Activated CD4-positive, alpha-beta T cell treated with anti-CD3 and anti-CD28 coated beads, Interleukin-2, amount 50 U/mL, for 16 hours (primary cell): ENCODE measurements around the gene AATF.

ENCODE experiments used
- DNase-seq: peaks from one replicate; pipeline ENCODE4 v3.0.0-alpha.2; 2020

Gene AATF

DNA sequence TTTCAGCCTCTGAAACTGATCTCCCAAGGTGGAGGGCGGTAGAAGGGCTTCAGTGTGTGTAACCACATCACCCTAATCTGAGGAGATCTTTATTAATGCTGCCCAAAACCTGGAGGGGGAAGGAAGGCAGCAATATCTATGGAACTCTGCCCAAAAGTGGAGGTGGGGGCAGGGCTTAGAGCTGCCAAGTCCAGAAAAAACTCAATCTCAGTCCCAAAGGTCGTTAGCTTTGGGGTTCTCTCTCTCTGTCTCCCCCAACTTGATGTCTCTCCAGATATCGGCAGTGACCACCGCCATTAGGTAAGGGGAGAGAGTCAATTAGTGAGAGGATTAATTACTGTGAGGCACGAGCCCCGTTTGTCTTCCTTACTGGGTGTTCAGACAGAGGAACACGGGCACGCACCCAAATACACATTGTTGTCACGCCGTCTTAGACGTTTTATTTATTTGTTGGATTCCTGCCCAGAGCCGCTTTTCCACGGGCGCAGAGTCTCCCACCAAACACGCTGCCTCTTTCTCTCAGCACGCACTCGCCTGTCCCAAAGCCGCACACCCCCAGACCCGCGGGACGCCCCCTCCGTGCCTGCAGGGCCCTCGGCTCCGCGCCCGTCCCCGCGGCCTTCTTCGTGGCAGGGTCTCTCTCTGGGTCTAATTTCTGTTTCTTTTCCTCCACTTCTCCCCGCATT lies 16.9 kb upstream of the AATF start:
- no peak for DNase-seq

- no peak for DNase-seq
These were observed 16.4 kb upstream of the AATF start for GRCh38 chr17:36932383-36932693.

DNA sequence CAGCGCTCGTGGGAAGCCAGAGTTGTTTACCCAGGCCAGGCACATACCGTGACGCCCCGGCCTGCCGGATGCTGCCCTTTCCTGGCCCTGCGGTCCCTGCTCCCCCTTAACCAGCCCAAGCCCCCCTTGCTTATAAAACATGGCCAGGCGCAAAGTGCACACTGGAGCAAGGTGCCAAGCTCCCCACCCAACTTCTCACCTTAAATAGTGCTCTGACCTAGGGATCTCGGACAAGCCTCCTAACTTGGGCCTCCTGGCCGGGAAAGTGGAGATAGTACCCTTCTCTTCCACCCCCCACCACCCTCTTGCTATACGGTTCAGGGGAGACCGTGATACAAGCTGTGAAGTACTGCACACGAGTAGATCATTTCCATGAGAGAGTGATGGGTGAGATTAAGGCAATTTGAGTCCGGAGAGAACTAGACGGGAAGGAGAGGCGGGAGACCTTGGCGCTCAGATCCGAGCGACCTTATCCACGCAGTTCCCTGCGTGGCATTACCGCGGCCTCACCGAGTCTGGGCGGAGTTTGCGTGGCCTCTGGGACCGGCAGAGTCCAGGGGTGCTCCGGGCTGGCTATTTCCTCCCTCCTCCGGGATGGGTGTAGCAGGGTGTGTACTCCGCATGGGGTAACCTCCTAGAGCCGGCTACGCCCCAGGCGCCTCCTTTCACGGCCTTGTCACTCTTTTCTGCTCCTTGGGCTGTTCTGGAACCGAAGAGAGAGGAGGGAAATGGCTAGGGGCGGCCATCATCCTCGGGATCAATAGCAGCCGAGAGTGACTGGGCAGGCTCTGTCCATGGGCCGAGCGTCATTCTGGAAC lies 15.9 kb upstream of the AATF start:
- DNase-seq = no peak

GRCh38 chr17:36933512-36934143 lies 15.1 kb upstream of the AATF start:
- DNase-seq = no peak

- no peak for DNase-seq
These were observed 14.5 kb upstream of the AATF start for GRCh38 chr17:36934144-36934691.

GRCh38 chr17:36934692-36935630 lies 13.8 kb upstream of the AATF start:
- no peak for DNase-seq

GRCh38 chr17:36935671-36936454 lies 12.9 kb upstream of the AATF start:
- DNase-seq = no peak

DNA sequence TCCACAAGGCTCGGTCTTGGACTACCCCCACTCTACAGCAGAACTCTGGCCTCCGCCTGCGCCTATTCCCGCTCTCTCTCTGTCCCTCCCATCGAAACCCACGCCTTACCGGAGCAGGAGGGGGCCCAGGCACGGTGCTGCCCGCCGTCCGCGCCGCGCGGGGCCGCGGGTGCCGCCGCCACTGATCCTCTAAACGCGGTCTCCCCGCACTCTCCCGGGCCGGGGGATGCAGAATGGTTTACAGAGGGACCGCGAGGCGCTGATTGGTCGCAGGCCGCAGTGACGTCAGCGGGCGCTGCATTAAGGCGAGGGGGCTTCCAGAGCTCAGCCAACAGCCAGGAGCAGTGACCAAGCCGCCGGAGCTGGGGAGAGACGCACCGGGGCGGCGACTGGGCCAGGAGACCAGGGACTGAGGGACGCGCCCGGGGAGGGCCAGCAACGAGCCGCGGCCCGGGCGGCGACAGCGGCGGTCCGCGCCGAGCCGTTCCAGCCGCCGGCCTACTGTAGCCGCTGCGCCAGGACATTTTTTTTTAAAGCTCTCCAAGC lies 12.2 kb upstream of the AATF start:
- DNase-seq = no peak

DNA sequence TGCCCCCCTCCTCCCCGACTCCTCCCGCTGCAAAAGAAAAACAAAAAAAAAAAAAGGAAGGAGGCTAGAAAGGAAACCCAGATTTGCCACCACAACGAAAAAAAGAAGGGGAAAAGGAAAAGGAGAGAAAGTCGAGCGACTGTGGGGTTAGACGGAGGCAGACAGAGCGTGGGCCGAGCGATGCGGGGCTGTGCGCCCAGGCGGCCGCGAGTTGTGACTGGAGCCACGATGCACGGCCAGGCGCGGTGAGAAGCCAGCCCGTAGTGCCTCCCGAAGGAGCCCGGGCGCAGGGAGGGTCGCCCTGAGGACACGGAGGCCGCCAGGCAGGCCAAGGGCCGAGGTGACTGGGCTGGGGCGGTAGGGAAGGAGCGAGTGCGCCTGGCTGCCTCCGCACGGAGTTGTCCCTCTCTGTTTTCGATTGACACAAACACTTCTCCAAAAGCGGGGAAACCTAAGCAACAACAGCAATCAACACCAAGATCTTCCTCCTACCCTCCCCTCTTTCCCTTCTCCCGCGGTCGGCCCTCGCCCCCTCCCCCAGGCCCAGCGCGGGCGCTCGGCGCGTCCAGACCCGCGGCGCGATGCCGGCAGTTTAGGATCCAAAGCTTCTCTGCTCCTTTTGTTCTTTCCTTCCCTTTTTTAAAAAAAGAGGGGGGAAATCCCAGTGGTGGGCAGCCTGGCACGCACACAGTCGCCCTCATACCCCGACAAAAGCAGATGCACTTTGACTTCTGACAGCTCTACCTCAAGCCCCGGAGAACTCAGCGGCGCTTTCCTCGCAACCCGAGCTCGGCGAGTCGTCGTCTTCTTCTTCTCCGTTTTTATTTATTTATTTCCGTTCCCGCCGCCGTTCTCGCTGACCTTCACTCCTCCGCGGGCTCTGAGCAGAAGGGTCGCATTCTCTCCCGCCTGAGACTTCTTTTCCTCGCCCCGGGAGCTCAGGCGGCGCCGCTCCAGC lies 11.5 kb upstream of the AATF start, which contains the start of gene LHX1:
LHX1 (plus strand) TSS at position 475 of the 958 bp plus-strand sequence. CDS start 723 bp downstream, outside the sequence.
- no peak for DNase-seq

DNA sequence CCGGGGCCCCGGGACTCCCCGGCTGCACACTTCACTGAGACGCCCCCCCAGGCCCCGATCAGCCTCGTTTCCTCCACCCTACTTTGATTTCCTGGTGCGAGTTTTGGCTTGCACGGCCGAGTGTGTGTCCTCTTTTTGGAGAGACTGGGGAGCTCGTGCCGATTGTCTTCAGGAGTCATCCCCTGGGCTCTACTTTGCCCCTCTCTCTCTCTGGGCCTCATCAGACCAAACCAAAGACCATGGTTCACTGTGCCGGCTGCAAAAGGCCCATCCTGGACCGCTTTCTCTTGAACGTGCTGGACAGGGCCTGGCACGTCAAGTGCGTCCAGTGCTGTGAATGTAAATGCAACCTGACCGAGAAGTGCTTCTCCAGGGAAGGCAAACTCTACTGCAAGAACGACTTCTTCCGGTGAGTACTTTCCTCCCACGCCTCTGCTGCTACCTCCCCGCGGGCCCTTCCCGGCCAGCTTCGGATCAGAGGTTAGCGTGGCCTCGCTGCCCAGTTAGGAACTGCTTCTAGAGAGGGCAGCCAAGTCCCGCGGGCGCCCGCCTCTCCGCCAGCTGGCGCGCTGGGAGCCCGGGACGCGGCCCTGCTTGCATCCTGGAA lies 10.7 kb upstream of the AATF start:
- DNase-seq = no peak

GRCh38 chr17:36938566-36939051 lies 10.1 kb upstream of the AATF start:
- DNase-seq = no peak

DNA sequence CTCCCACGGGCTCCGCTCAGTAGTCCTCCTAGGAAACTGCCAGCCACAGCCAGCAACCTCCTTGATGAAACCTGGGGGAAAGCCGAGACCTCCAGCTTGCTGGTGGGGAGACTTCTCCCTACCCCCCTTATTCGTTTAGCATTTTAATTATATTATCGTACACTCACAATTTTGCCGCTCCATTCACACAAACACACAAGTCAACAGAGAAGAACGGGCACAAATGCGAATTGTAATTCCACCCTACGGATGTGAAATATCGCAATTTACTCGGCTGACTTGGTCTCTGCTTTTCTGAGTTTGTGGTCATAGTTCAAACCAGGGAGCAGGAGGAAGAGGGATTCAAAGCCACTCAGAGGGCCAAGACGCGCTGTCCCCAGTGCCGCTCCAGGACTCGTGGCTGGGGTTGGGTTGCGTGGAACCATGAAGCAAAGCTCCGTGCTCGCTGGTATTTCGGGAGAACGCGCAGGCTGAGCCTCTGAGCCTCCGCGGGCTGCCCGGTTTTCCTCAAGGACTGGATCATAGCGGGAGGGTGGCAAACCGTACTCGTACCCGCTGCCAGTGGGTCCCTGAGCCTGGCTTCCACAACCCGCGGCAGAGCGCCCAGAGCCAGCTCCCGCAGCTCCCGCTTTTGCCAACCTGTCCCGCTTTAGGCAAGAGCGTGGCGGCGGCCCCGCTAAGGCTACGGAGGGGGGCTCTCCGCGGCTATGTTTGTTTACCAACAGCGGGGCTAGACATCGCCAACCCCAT lies 9.5 kb upstream of the AATF start:
- no peak for DNase-seq

DNA sequence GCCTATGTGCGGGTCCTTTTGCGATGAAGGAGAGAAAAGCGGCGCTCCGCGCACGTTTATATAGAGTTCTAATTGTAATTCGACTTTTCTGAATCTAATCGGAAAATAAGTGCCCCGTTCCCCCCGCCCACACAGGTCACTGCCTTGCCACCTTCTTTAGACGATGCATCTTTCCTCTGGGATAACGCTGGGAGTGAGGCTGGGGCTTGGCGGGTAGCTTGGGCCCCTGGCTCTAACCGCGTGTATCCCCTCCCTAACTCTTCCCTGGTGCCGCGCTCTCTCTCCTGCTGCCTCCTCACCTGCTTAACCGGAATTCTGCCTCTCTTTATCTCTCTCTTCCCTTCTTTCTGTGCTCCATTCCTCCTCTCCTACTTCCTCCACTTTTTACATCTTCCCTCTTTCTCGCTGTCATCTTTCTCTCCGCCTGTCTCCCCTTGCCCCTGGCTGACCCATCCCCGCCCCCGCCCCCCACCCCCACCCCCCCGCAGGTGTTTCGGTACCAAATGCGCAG lies 8.9 kb upstream of the AATF start:
- DNase-seq = no peak

DNA sequence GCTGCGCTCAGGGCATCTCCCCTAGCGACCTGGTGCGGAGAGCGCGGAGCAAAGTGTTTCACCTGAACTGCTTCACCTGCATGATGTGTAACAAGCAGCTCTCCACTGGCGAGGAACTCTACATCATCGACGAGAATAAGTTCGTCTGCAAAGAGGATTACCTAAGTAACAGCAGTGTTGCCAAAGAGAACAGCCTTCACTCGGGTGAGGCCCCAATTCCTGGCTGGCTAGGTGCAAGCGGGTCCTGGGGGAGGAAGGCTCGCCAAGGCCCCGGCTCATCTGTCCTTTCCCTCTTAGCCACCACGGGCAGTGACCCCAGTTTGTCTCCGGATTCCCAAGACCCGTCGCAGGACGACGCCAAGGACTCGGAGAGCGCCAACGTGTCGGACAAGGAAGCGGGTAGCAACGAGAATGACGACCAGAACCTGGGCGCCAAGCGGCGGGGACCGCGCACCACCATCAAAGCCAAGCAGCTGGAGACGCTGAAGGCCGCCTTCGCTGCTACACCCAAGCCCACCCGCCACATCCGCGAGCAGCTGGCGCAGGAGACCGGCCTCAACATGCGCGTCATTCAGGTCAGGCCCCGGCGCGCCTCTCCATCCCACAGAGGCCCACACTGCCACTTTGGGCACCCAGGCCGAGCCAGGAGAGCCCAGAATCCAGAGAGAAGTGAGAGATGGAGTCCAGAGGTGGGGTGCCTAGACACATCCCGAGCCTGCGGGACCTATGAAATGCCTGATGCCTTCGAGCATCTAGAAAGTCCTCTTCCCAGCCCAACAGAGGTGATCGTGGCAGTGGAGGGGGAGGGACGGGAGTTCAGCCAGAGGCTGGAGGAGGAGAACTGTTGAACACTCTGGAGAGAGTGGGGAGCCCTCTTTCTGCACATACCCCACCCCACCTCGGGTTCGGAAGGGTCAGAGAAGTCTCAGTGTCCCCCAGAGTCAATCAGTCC lies 8.2 kb upstream of the AATF start:
- DNase-seq = no peak

- DNase-seq = no peak
These were observed 7.3 kb upstream of the AATF start for GRCh38 chr17:36941265-36942010.

- no peak for DNase-seq
These were observed 6.6 kb upstream of the AATF start for GRCh38 chr17:36942019-36942599.
